SW480 (cell line): ENCODE results near the gene NPPA.

Experiments used
- DNase-seq: peaks from one replicate; pipeline ENCODE4 v3.0.0-alpha.2; 2016; ENCODE audit warnings: low spot score

The NPPA gene

GRCh38 chr1:11874258-11874562 is 26.6 kb upstream of the NPPA start:
- no peak for DNase-seq

DNA sequence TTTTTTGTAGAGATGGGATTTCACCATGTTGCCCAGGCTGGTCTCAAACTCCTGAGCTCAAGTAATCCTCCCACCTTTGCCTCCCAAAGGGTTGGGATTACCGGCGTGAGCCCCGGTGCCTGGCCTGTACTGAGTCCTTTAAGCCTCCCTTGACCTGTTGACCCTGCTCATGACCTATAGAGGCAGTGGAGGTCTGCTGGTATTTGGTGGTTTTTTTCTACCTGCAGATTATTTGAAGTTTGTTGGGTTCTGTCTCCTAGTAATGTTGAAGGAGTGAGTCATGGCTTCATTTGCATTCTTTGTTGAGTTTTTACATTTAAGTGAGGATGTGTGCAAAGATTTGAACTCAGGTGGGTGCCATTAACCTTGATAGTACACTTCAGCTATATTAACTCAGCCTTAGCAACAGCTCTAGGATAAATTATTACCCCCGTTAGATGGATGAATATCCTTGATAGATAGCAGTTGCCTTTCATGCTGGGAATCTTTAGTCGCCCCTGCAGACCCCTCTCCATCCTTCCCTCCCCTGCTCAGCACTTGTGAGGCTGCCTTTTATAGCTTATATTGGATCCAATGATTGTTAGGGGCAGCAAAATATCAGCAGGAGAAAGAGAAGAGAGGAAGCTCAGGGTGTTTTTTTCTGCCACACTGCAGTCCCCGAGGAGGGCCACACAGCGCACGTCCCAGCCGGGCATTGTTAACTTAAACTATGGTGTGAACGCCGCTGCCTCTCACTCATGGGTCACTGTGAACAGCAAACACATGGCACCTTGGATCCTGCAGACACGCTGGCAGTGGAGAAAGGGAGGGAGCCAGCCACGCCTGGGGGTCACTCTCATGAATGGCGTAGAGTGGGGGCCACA is 26.0 kb upstream of the NPPA start:
- no peak for DNase-seq

- no peak for DNase-seq
Measured at GRCh38 chr1:11872545-11872944, 25.0 kb upstream of the NPPA start.

GRCh38 chr1:11869650-11870207 is 22.1 kb upstream of the NPPA start:
- no peak for DNase-seq

- DNase-seq, result no peak
Measured at GRCh38 chr1:11869104-11869503, 21.5 kb upstream of the NPPA start.

DNA sequence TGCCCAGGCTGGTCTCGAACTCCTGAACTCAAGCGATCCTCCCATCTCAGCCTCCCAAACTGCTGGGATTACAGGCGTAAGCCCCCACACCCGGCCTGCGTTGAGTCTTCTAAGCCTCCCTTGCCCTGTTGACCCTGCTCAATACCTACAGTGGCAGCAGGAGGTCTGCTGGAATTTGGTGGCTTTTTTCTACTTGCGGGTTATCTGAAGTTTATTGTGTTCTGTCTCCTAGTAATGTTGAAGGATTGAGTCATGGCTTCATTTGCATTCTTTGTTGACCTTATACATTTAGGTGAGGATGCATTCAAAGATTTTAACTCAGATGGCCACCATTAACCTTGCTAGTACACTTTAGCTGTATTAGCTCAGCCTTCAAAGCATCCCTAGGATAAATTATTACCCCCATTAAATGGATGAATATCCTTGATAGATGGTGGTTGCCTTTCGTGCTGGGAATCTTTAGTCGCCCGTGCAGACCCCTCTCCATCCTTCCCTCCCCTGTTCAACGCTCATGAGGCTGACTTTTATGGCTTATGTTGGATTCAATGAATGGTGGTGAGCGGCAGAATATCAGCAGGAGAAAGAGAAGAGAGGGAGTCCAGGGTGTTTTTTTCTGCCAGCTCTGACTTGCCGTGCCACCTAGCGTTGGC is 20.9 kb upstream of the NPPA start:
- no peak for DNase-seq

GRCh38 chr1:11862890-11863289 is 15.3 kb upstream of the NPPA start:
- no peak for DNase-seq

GRCh38 chr1:11860587-11860986 is 13.0 kb upstream of the NPPA start:
- DNase-seq, result no peak

GRCh38 chr1:11860083-11860482 is 12.5 kb upstream of the NPPA start:
- DNase-seq, result no peak

DNA sequence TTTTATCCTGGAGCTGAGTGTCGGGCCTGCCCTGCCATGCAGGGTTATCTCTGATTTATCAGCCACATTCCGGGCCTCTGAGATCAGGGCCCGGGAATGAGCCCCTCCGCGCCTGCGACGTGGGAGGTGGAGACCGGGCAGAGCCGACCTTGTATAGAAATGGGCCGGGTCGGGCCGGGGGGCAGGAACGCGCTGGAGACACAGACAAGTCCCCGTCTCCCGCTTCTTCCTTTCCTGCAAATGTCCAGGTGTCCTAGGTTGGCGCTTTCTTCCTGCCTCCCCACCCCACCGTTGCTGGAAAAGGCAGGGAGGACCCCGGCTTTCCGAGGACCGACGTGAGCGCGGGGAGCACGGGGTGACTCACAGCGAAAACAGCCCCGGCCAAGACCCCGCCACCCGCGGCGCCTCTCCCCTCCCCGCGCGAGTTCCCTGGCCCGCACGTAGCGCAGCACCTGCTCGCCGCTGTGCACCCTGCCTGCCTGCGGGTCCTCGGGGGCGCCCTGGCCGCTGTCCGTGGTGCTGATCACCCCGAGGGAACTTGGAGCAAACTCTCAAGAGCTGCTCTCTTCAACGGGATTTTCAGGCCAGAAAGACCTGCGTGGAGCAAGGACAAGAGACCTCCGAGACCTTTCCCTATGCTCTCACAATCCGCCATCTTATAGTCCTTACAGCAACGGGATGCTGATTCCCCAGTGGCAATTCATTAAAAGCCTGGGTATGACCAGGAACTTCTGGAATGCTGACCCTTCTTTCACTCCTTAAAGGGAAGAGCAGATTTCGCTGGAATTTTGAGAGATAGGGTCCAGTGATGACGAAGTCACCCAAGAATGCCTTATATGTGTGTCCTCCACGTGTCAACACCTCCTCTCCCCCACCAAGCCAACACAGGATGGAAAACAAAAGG is 11.6 kb upstream of the NPPA start:
- peak; percentile 52 for DNase-seq

DNA sequence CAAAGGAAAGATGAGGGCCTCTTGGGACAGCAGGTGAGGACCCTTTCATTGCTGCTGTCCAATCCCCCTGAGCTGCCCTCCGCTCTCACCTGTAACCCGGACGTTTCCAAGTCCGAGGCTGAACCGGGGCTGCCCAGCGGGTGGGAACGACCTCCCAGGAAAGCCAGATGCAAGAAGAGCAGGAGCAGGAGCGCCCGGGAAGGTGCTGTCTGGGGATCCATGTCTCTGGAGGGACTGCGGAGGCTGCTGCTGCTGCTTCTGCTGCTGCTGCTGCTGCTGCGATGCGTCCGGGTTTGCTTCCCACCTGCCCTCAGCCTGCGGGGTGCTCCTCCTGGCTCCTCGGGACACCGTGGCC is 11.0 kb upstream of the NPPA start, which contains the start of gene NPPB:
NPPB (minus strand) TSS at position 333 of the 355 bp plus-strand sequence; CDS start at position 221, 112 bp downstream.
- DNase-seq, result no peak

GRCh38 chr1:11858158-11858557 is 10.6 kb upstream of the NPPA start:
- DNase-seq, result no peak

GRCh38 chr1:11857164-11857851 is 9.7 kb upstream of the NPPA start:
- DNase-seq, result no peak

GRCh38 chr1:11856698-11857097 is 9.1 kb upstream of the NPPA start:
- no peak for DNase-seq

GRCh38 chr1:11855430-11855829 is 7.8 kb upstream of the NPPA start:
- no peak for DNase-seq

DNA sequence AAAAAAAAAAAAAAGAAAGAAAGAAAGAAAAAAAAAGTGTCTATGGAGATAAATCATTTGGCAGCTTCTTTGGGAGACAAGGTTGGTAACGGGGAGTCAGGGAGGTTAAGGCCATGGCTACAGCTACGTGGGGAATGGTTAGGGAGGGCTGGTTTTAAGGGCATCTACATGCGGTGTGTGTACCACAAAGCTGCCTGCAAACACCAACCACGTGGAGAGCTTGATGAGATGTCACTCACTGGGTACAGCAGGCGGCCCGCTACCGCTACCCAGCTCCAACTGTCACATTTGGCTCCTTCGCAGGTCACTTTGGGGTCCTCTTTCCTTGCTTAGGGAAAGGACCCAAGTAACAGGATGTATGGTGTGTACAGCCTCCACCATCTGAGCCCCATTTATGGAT is 6.9 kb upstream of the NPPA start:
- DNase-seq, result no peak

DNA sequence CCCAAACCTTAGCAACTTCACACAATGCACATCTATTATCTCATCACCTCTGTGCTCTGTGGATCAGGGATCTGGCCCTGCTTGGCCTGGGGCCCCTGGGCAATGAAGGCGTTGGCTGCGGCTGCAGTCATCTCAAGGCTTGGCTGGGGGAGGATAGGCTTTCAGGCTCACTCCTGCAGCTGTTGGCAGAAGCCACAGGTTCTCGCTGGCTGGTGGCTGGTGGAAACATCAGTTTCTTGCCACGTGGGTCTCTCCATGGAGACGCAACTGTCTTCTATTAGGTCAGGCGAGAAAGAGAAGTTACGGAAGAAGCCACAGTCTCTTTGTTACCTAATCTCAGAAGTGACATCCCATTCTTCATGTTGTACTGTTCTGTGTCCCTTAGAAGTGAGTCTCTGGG is 3.6 kb upstream of the NPPA start:
- DNase-seq, result no peak

- no peak for DNase-seq
Measured at GRCh38 chr1:11850156-11850555, 2.6 kb upstream of the NPPA start.

DNA sequence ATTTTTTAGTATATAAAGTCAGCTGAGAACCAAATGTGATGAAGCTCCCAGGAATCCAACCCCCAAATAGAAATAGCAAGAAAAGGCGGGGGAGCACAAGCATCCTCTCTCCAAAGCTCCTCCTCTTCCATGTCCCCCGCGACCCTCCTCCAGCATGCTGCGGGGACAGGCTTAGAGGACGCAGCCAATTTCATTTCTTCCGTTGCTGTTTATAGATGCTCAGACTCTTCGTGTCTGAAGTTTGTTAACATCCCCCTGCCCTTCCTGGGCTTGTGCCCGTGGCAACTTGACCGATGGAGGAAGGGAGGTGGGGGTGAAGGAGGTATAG is 754 bp upstream of the NPPA start:
- no peak for DNase-seq

DNA sequence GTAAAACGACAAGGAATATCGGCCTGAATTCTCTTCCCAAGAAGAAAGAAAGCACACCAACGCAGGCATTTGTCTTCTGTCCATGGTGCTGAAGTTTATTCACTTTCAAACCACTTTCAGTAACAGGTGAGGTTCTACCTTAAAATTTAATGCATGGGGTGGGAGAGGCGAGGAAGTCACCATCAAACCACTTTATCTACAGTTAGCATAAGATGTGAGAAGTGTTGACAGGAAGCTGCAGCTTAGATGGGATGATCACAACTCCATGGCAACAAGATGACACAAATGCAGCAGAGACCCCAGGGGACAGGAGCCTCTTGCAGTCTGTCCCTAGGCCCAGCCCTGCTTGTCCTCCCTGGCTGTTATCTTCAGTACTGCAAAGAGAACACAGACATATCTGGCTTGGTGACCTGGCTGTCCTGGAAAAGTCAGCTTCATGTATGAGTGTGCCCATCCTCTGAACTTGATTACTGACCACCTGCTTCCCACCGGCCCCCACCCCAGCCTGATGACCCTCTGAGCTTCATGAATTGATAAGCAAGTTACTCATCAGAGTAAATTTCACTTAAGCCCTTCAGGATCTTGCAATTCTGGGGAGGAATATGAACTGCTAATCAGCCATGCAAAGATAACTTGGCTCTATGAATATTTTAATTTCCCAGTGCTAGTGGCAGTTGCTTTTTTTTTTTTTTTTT is 1.8 kb downstream of the NPPA start:
- no peak for DNase-seq
